Activated CD8-positive, alpha-beta memory T cell treated with anti-CD3 and anti-CD28 coated beads, Interleukin-2, amount 50 U/mL, for 24 hours (primary cell): ENCODE data around the gene NACC2.

Experiments
- DNase-seq: peaks from one replicate; pipeline ENCODE4 v3.0.0-alpha.2; 2020; ENCODE audit errors: extremely low read depth

The NACC2 gene

GRCh38 chr9:136095070-136096058 is at the start of gene NACC2:
Gene NACC2, minus strand, starts transcription at chr9:136095289. Its CDS starts 44,768 bp downstream, at chr9:136050521.
- no peak for DNase-seq

GRCh38 chr9:136144450-136144849 is 49.4 kb upstream of the NACC2 start:
- no peak for DNase-seq

- no peak for DNase-seq
Measured at GRCh38 chr9:136143215-136144001, 48.3 kb upstream of the NACC2 start.

GRCh38 chr9:136142859-136143214 is 47.7 kb upstream of the NACC2 start:
- no peak for DNase-seq

GRCh38 chr9:136142414-136142796 is 47.3 kb upstream of the NACC2 start:
- no peak for DNase-seq

- no peak for DNase-seq
Measured at GRCh38 chr9:136141682-136142413, 46.8 kb upstream of the NACC2 start.

GRCh38 chr9:136140966-136141365 is 45.9 kb upstream of the NACC2 start:
- DNase-seq, result no peak

GRCh38 chr9:136140046-136140445 is 45.0 kb upstream of the NACC2 start:
- DNase-seq, result no peak

GRCh38 chr9:136138566-136138965 is 43.5 kb upstream of the NACC2 start:
- no peak for DNase-seq

GRCh38 chr9:136137321-136138265 is 42.5 kb upstream of the NACC2 start:
- no peak for DNase-seq

- no peak for DNase-seq
Measured at GRCh38 chr9:136136127-136136925, 41.2 kb upstream of the NACC2 start.

GRCh38 chr9:136135326-136136126 is 40.4 kb upstream of the NACC2 start:
- DNase-seq, result no peak

- no peak for DNase-seq
Measured at GRCh38 chr9:136133959-136134484, 38.9 kb upstream of the NACC2 start.

- no peak for DNase-seq
Measured at GRCh38 chr9:136133191-136133958, 38.3 kb upstream of the NACC2 start.

GRCh38 chr9:136132512-136133050 is 37.5 kb upstream of the NACC2 start:
- no peak for DNase-seq

- no peak for DNase-seq
Measured at GRCh38 chr9:136131629-136132511, 36.8 kb upstream of the NACC2 start.

- DNase-seq, result no peak
Measured at GRCh38 chr9:136129176-136129575, 34.1 kb upstream of the NACC2 start.
